H1 (cell line): Measurements from ENCODE around the gene PRDM15. TPM values are rescaled to one million over a fixed set of nuclear protein-coding genes. Genes with fewer than 3 reads are reported as not detected.

Source experiments
- CTCF ChIA-PET: fragments of 300-600 bp; sonication (Branson Sonifier 250); formaldehyde crosslinking; loops from one replicate; lab custom pipeline; 2021; ENCODE audit not compliant: partially characterized antibody; lab: Charles Lee
- POLR2A ChIA-PET: fragments of 300-600 bp; sonication (Branson Sonifier 250); formaldehyde crosslinking; loops from one replicate; lab custom pipeline; 2021; ENCODE audit warnings: inconsistent platforms; ENCODE audit not compliant: partially characterized antibody; lab: Charles Lee
- DNase-seq, 2 experiments: peaks; one replicate each; pipeline versions ENCODE4 v3.0.0 to v3.0.0-alpha.2; 2010 to 2022; ENCODE audit warnings: low spot score in 2 of 2, low read depth in 1 of 2, mixed read lengths in 1 of 2
- FAIRE-seq: peaks from 2 replicates; lab custom pipeline; 2011; peaks lifted over from hg19 to GRCh38; lab: Jason Lieb, UNC
- H2AFZ ChIP-seq: 2 replicates; pipeline ENCODE4 v1.8.1; 2012; ENCODE audit warnings: low read length, inconsistent platforms
- H2AK5ac ChIP-seq: 2 replicates; pipeline ENCODE4 v1.6.1; 2013; ENCODE audit warnings: low read depth, low read length
- H2BK120ac ChIP-seq: replicated peaks from 2 replicates; pipeline ENCODE3; 2013; ENCODE audit warnings: low read depth, low read length, inconsistent platforms
- H2BK12ac ChIP-seq: 2 replicates; pipeline ENCODE4 v1.6.1; 2013; ENCODE audit warnings: low read depth, low read length
- H2BK15ac ChIP-seq: 2 replicates; pipeline ENCODE4 v1.6.1; 2013; ENCODE audit warnings: low read length
- H2BK20ac ChIP-seq: 2 replicates; pipeline ENCODE4 v1.6.1; 2013; ENCODE audit warnings: low read length
- H2BK5ac ChIP-seq: 2 replicates; pipeline ENCODE4 v1.6.1; 2013; ENCODE audit warnings: low read depth, low read length
- H3K14ac ChIP-seq: 2 replicates; pipeline ENCODE4 v1.6.1; 2013; ENCODE audit warnings: inconsistent platforms; ENCODE audit not compliant: insufficient read length
- H3K18ac ChIP-seq: 2 replicates; pipeline ENCODE4 v1.6.1; 2013; ENCODE audit warnings: low read length; ENCODE audit errors: extremely low read depth
- H3K23ac ChIP-seq: 2 replicates; pipeline ENCODE4 v1.6.1; 2013; ENCODE audit warnings: inconsistent platforms; ENCODE audit not compliant: insufficient read length
- H3K23me2 ChIP-seq: 2 replicates; pipeline ENCODE4 v1.6.1; 2013; ENCODE audit warnings: low read depth, low read length
- H3K27ac ChIP-seq: 2 replicates; pipeline ENCODE4 v1.6.1; 2011; ENCODE audit warnings: low read depth, low read length, inconsistent platforms
- H3K27me3 ChIP-seq, 4 experiments: replicated peaks in 1 of 4; 1 replicate in 1 of 4; 2 replicates in 3 of 4; pipeline versions ENCODE4 v1.6.1 to v1.8.1; 2011 to 2013; ENCODE audit warnings: low read length in 3 of 4, mild to moderate bottlenecking in 3 of 4, inconsistent platforms in 2 of 4, mixed read lengths in 2 of 4, moderate library complexity in 1 of 4; ENCODE audit not compliant: control insufficient read depth in 3 of 4, insufficient read depth in 3 of 4; ENCODE audit errors: extremely low read depth in 1 of 4
- H3K36me3 ChIP-seq, 4 experiments: 2 replicates each; pipeline versions ENCODE4 v1.6.1 to v1.8.1; 2011 to 2013; ENCODE audit warnings: mild to moderate bottlenecking in 4 of 4, low read length in 3 of 4, moderate library complexity in 2 of 4, control low read depth in 1 of 4, inconsistent platforms in 1 of 4; ENCODE audit not compliant: insufficient read depth in 4 of 4, control insufficient read depth in 2 of 4
- H3K4ac ChIP-seq: replicated peaks from 2 replicates; pipeline ENCODE3; 2013; ENCODE audit warnings: low read length, low read depth, mixed read lengths, inconsistent platforms; ENCODE audit not compliant: insufficient read length
- H3K4me1 ChIP-seq, 4 experiments: replicated peaks in 1 of 4; 1 replicate in 1 of 4; 2 replicates in 3 of 4; pipeline versions ENCODE4 v1.6.1 to v1.8.1; 2011 to 2013; ENCODE audit warnings: low read length in 3 of 4, inconsistent platforms in 2 of 4, mixed read lengths in 1 of 4; ENCODE audit not compliant: insufficient read depth in 4 of 4, control insufficient read depth in 3 of 4
- H3K4me2 ChIP-seq, 2 experiments: 2 replicates each; pipeline versions ENCODE4 v1.6.1 to v1.8.1; 2011 to 2013; ENCODE audit warnings: low read depth in 2 of 2, low read length in 2 of 2, control low read depth in 1 of 2, inconsistent platforms in 1 of 2, mild to moderate bottlenecking in 1 of 2; ENCODE audit not compliant: insufficient read depth in 1 of 2
- H3K4me3 ChIP-seq, 4 experiments: fragments of 200-600, 300-600 bp in 1 of 4; sonication (generic), shearing (Covaris generic), sonication (Bioruptor Twin) in 1 of 4; 2 replicates each; pipeline versions ENCODE4 v1.5.1 to v1.8.1; 2011 to 2016; ENCODE audit warnings: low read length in 4 of 4, low read depth in 3 of 4, control low read depth in 2 of 4, inconsistent platforms in 2 of 4, mild to moderate bottlenecking in 2 of 4, mixed read lengths in 1 of 4, moderate library complexity in 1 of 4; ENCODE audit not compliant: insufficient read depth in 2 of 4; ENCODE audit errors: extremely low read depth in 1 of 4
- H3K56ac ChIP-seq: replicated peaks from 2 replicates; pipeline ENCODE3; 2013; ENCODE audit warnings: low read depth, mild to moderate bottlenecking, mixed read lengths, low read length, inconsistent platforms; ENCODE audit not compliant: insufficient read length
- H3K79me1 ChIP-seq: 2 replicates; pipeline ENCODE4 v1.6.1; 2013; ENCODE audit warnings: low read depth, low read length, control low read depth
- H3K79me2 ChIP-seq, 2 experiments: 2 replicates each; pipeline versions ENCODE4 v1.6.1 to v1.8.1; 2012 to 2013; ENCODE audit warnings: low read length in 2 of 2, mild to moderate bottlenecking in 2 of 2, inconsistent platforms in 1 of 2; ENCODE audit not compliant: insufficient read depth in 2 of 2, control insufficient read depth in 1 of 2
- H3K9ac ChIP-seq, 4 experiments: replicated peaks in 1 of 4; 1 replicate in 1 of 4; 2 replicates in 3 of 4; pipeline versions ENCODE4 v1.6.1 to v1.8.1; 2011 to 2013; ENCODE audit warnings: low read depth in 3 of 4, low read length in 3 of 4, control low read depth in 2 of 4, mild to moderate bottlenecking in 2 of 4, moderate library complexity in 2 of 4, inconsistent platforms in 1 of 4; ENCODE audit errors: extremely low read depth in 1 of 4
- H3K9me3 ChIP-seq, 2 experiments: 2 replicates each; pipeline versions ENCODE4 v1.6.1 to v1.8.1; 2012 to 2013; ENCODE audit warnings: mild to moderate bottlenecking in 2 of 2, moderate library complexity in 2 of 2, control low read depth in 1 of 2, inconsistent platforms in 1 of 2, low read depth in 1 of 2, low read length in 1 of 2, mixed read lengths in 1 of 2; ENCODE audit not compliant: insufficient read depth in 2 of 2
- H4K20me1 ChIP-seq, 2 experiments: replicated peaks in 1 of 2; 2 replicates each; pipeline versions ENCODE3 to v1.8.1; 2011 to 2013; ENCODE audit warnings: inconsistent platforms in 2 of 2, low read length in 2 of 2, mild to moderate bottlenecking in 1 of 2; ENCODE audit not compliant: insufficient read depth in 2 of 2, control insufficient read depth in 1 of 2
- H4K5ac ChIP-seq: 2 replicates; pipeline ENCODE4 v1.6.1; 2013; ENCODE audit warnings: low read length, low read depth, mixed read lengths, inconsistent platforms; ENCODE audit not compliant: insufficient read length
- H4K8ac ChIP-seq: 2 replicates; pipeline ENCODE4 v1.8.0; 2013; ENCODE audit warnings: mild to moderate bottlenecking, moderate library complexity, low read length, inconsistent platforms; ENCODE audit not compliant: insufficient read depth; ENCODE audit errors: extremely low read depth
- H4K91ac ChIP-seq: replicated peaks from 2 replicates; pipeline ENCODE3; 2013; ENCODE audit warnings: low read length, mixed read lengths, inconsistent platforms; ENCODE audit not compliant: insufficient read length
- ATF2 ChIP-seq: IDR thresholded peaks from 2 replicates; pipeline ENCODE4 v1.6.1; 2012; ENCODE audit warnings: low read length, inconsistent platforms
- CHD1 ChIP-seq: IDR thresholded peaks from 2 replicates; pipeline ENCODE4 v1.6.1; 2012; ENCODE audit warnings: low read depth, low read length, improper control_type of control experiment
- SP1 ChIP-seq: IDR thresholded peaks from 2 replicates; pipeline ENCODE4 v1.6.1; 2011; ENCODE audit warnings: low read depth, low read length
- TAF1 ChIP-seq: IDR thresholded peaks from 2 replicates; pipeline ENCODE4 v1.6.1; 2011; ENCODE audit warnings: mild to moderate bottlenecking, low read depth, low read length
- TEAD4 ChIP-seq: IDR thresholded peaks from 2 replicates; pipeline ENCODE4 v1.6.1; 2012; ENCODE audit warnings: low read depth, low read length, inconsistent platforms, mixed read lengths
- WGBS, 2 experiments: shearing (Covaris generic) in 1 of 2; methylation state at CpG; one replicate each; pipeline versions ENCODE4 v1.1.6 to v1.1.7; 2013 to 2015; ENCODE audit warnings: low lambda C conversion rate in 2 of 2, mixed read lengths in 2 of 2, inconsistent platforms in 1 of 2, low coverage in 1 of 2, missing lambda C conversion rate in 1 of 2; ENCODE audit not compliant: insufficient replicate concordance in 2 of 2, insufficient coverage in 1 of 2, insufficient read length in 1 of 2; ENCODE audit errors: extremely low coverage in 1 of 2, missing lambda C conversion rate in 1 of 2; 5-methylcytosine and 5-hydroxymethylcytosine counted together
- polyA plus RNA-seq, 7 experiments: library from polyadenylated mRNA; depleted of rRNA in 3 of 7; stranded (reverse) in 5 of 7; unstranded in 2 of 7; fragments of >200 nt in 5 of 7; fragments of 200-250 nt in 2 of 7; gene quantifications; 1 replicate in 5 of 7; 2 replicates in 1 of 7; 4 replicates in 1 of 7; pipeline versions ENCODE4 v1.2.1 to v1.2.3, GENCODE V29; 2011 to 2013; ENCODE audit warnings: missing spikeins in 2 of 7, mixed read lengths in 2 of 7
- total RNA-seq: library from RNA; stranded (reverse); fragmentation: NEBNext Ultra II Directional; extraction: Animal tissue kit (Norgen Biotek cat#: 25700); gene quantifications from 2 replicates; pipeline ENCODE4 v1.2.1, GENCODE V29; 2021
- TF ChIP-seq, protein P1 (sequence below), 3 experiments: IDR thresholded peaks; 1 replicate in 2 of 3; 2 replicates in 1 of 3; pipeline versions ENCODE4 v1.5.1 to v1.6.1; 2011; ENCODE audit warnings: low read length in 3 of 3, mild to moderate bottlenecking in 3 of 3, inconsistent platforms in 2 of 3, low read depth in 1 of 3, moderate library complexity in 1 of 3; ENCODE audit not compliant: insufficient read depth in 1 of 3; ENCODE audit errors: control extremely low read depth in 1 of 3
- TF ChIP-seq, protein P2 (sequence below): IDR thresholded peaks from 2 replicates; pipeline ENCODE4 v1.6.1; 2012; ENCODE audit warnings: inconsistent platforms

The PRDM15 gene
- total and polyA plus RNA-seq, 2 of the 8 experiments (the other 6 are each of a cell fraction or from before 2014, with no cell fraction given): 9.7 to 10.5 TPM

DNA sequence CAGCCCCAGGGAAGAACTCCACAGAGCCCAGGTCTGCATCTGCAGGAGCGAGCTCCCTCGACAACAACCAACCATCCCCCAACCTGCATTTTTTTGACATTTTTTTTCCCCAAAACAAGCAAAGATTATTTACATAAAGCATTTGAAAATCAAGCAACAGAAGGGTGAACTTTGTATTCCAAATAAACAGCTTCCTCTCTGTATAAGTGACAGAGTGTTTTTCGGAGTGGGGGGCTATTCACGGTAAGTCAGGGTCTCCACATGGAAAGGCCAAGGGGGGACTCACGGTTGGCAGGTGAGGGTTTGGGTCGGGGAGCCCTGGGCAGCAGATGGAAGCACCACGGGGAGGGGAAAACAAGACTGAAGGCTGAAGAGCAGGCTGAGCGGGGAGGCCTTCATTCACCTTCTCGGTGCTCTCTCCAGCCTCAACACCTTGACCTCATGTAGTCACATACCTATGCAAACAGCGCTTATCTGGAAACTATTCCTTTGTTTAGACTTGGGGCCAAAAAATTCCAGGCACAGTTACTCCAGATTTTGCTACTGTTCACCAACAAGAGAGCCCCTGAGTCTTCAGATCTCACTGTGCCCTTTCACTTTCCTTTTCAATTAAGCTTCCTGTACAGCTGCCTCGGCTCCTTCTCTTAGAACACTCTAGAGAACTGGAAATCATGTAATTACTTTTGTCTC, 47.1 kb upstream of the PRDM15 start:
- H2AFZ ChIP-seq: no peak overlapping the region
- peak overlapping the region; percentile 38 to 42 for H3K4me2 ChIP-seq
- peak overlapping the region in 1 of 4 experiments; percentile 13; a peak in 1 of 7 replicates for H3K9ac ChIP-seq
- H3K36me3 ChIP-seq: no peaks in the 10 kb centered on the region
- no peaks in the 10 kb centered on the region for H3K23me2 ChIP-seq
- H3K27ac ChIP-seq: peak overlapping the region; percentile 25; the same call in 1 of the 2 replicates
- no peak overlapping the region for H2AK5ac ChIP-seq
- H2BK12ac ChIP-seq: no peak overlapping the region
- peaks cover 4 to 16% (median 9%) of the 10 kb centered on the region in 4 experiments for H3K4me1 ChIP-seq
- no peak overlapping the region for H2BK120ac ChIP-seq
- H3K56ac ChIP-seq: no peak overlapping the region
- ChIA-PET POLR2A (interaction anchor here (0.7 to 1.4 kb wide), 2 partner anchors 32 to 46 kb away, joined by 3 read pairs; no protein-coding TSS in a partner anchor), CTCF (interaction anchor here (0.8 to 1.0 kb wide), 2 partner anchors 24 to 191 kb away, joined by 3 read pairs; no protein-coding TSS in a partner anchor)
- H3K18ac ChIP-seq: peak overlapping the region; percentile 56; the same call in 1 of the 2 replicates
- no peak overlapping the region for H3K4ac ChIP-seq
- H3K23ac ChIP-seq: no peak overlapping the region
- no peak overlapping the region for H4K8ac ChIP-seq
- H2BK15ac ChIP-seq: no peak overlapping the region
- FAIRE-seq (no peak), DNase-seq (peak in 1 of 2 experiments; percentile 17)
- no peaks in the 10 kb centered on the region; the same call in 1 of the 2 replicates for H3K79me1 ChIP-seq
- H3K14ac ChIP-seq: no peak overlapping the region
- no peaks in the 10 kb centered on the region for H4K20me1 ChIP-seq
- H4K91ac ChIP-seq: no peak overlapping the region
- peak overlapping the region; percentile 81; the same call in 1 of the 2 replicates for H2BK5ac ChIP-seq
- WGBS, 2 experiments: 30% methylated on average over 11 of the region's 11 CpGs; no CpG with 5 or more reads in 1 of the 2 experiments
- H3K27me3 ChIP-seq: no peaks in the 10 kb centered on the region
- no peaks in the 10 kb centered on the region for H3K79me2 ChIP-seq
- H3K9me3 ChIP-seq: no peaks in the 10 kb centered on the region
- H2BK20ac ChIP-seq: 0 out of 2 replicates have a peak overlapping the region, but pooled peaks have one; percentile 67
- peak overlapping the region in 2 of 4 experiments; percentile 14 to 17; a peak in 2 of 8 replicates for H3K4me3 ChIP-seq
- no peak overlapping the region for H4K5ac ChIP-seq
- TF ChIP-seq ATF2: no peak
- TF ChIP-seq, protein P1, sequence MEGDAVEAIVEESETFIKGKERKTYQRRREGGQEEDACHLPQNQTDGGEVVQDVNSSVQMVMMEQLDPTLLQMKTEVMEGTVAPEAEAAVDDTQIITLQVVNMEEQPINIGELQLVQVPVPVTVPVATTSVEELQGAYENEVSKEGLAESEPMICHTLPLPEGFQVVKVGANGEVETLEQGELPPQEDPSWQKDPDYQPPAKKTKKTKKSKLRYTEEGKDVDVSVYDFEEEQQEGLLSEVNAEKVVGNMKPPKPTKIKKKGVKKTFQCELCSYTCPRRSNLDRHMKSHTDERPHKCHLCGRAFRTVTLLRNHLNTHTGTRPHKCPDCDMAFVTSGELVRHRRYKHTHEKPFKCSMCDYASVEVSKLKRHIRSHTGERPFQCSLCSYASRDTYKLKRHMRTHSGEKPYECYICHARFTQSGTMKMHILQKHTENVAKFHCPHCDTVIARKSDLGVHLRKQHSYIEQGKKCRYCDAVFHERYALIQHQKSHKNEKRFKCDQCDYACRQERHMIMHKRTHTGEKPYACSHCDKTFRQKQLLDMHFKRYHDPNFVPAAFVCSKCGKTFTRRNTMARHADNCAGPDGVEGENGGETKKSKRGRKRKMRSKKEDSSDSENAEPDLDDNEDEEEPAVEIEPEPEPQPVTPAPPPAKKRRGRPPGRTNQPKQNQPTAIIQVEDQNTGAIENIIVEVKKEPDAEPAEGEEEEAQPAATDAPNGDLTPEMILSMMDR (IDR thresholded peaks at IDR 0.05; ENCODE audit: control extremely low read depth in 1 of 3, insufficient read depth in 1 of 3, low read depth in 1 of 3, low read length in 3 of 3): no peak
- TF ChIP-seq CHD1: no peak
- TF ChIP-seq, protein P2, sequence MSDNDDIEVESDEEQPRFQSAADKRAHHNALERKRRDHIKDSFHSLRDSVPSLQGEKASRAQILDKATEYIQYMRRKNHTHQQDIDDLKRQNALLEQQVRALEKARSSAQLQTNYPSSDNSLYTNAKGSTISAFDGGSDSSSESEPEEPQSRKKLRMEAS: peak; percentile 18; the same call in 1 of the 2 replicates
- TF ChIP-seq TAF1: 0 out of 2 replicates have a peak, but pooled peaks have one; percentile 16
- TF ChIP-seq SP1: peak; percentile 64; the same call in 1 of the 2 replicates
- TF ChIP-seq TEAD4: peak; percentile 58
